HepG2 (cell line): ENCODE results near the gene PLA2G12B. TPM values are rescaled to one million over a fixed set of nuclear protein-coding genes. Genes with fewer than 3 reads are reported as not detected.
A peak's percentile ranks its signal among the peaks of the same experiment; 100 is the strongest.

Source experiments
- ASH2L ChIP-seq: fragments of 300-600, 200-600 bp; sonication (generic); IDR thresholded peaks from 2 replicates; pipeline ENCODE4 v1.7.0; 2017; ENCODE audit warnings: low read depth, mild to moderate bottlenecking, moderate library complexity, mixed read lengths, low read length; ENCODE audit not compliant: insufficient read length
- BRD4 ChIP-seq: sonication (generic); formaldehyde crosslinking; IDR thresholded peaks from 2 replicates; pipeline ENCODE4 v1.4.0; 2020; ENCODE audit warnings: missing genetic modification reagents
- CAMTA2 ChIP-seq: sonication (generic); formaldehyde crosslinking; IDR thresholded peaks from 2 replicates; pipeline ENCODE4 v1.4.0; 2020; ENCODE audit warnings: mild to moderate bottlenecking, missing genetic modification reagents, borderline replicate concordance
- CBFB ChIP-seq: sonication (generic); formaldehyde crosslinking; IDR thresholded peaks from 2 replicates; pipeline ENCODE4 v1.4.0; 2020; ENCODE audit warnings: missing genetic modification reagents
- FOXC1 ChIP-seq: sonication (generic); formaldehyde crosslinking; IDR thresholded peaks from 2 replicates; pipeline ENCODE4 v1.8.0; 2022; ENCODE audit warnings: mild to moderate bottlenecking, missing genetic modification reagents, borderline replicate concordance
- GABPB1 ChIP-seq: IDR thresholded peaks from 2 replicates; pipeline ENCODE4 v1.6.1; 2016; ENCODE audit warnings: mild to moderate bottlenecking, missing genetic modification reagents, moderate library complexity, missing compliant biosample characterization
- HNF4A ChIP-seq: sonication (generic); formaldehyde crosslinking; IDR thresholded peaks from 2 replicates; pipeline ENCODE4 v1.4.0; 2020; ENCODE audit warnings: missing genetic modification reagents
- HNRNPH1 ChIP-seq: fragments of 200-400 bp; formaldehyde crosslinking; optimal IDR thresholded peaks from 2 replicates; pipeline ENCODE3; 2017; ENCODE audit warnings: mild to moderate bottlenecking, low read depth, low read length
- KDM3A ChIP-seq: IDR thresholded peaks from 2 replicates; pipeline ENCODE4 v1.6.1; 2018; ENCODE audit warnings: low read depth, missing compliant biosample characterization
- KLF13 ChIP-seq: sonication (generic); formaldehyde crosslinking; IDR thresholded peaks from 2 replicates; pipeline ENCODE4 v1.4.0; 2020; ENCODE audit warnings: mild to moderate bottlenecking, missing genetic modification reagents
- NFYC ChIP-seq: IDR thresholded peaks from 2 replicates; pipeline ENCODE4 v1.6.1; 2016; ENCODE audit warnings: missing genetic modification reagents, missing compliant biosample characterization
- SP140L ChIP-seq: sonication (generic); formaldehyde crosslinking; IDR thresholded peaks from 2 replicates; pipeline ENCODE4 v1.4.0; 2020; ENCODE audit warnings: missing genetic modification reagents, borderline replicate concordance
- SYNCRIP ChIP-seq: fragments of 200-400 bp; formaldehyde crosslinking; IDR thresholded peaks from 2 replicates; pipeline ENCODE4 v1.6.1; 2018; ENCODE audit warnings: mild to moderate bottlenecking, low read depth, low read length; ENCODE audit not compliant: insufficient read depth
- ZC3H13 ChIP-seq: sonication (generic); formaldehyde crosslinking; IDR thresholded peaks from 2 replicates; pipeline ENCODE4 v1.8.1; 2023; ENCODE audit warnings: mild to moderate bottlenecking, missing genetic modification reagents, moderate library complexity
- ZNF567 ChIP-seq: sonication (generic); formaldehyde crosslinking; IDR thresholded peaks from 2 replicates; pipeline ENCODE4 v1.8.1; 2023; ENCODE audit warnings: mild to moderate bottlenecking, missing genetic modification reagents, borderline replicate concordance
- ZNF616 ChIP-seq: sonication (generic); formaldehyde crosslinking; IDR thresholded peaks from 2 replicates; pipeline ENCODE4 v1.5.0; 2020; ENCODE audit warnings: low read depth, mild to moderate bottlenecking, missing genetic modification reagents
- ZNF672 ChIP-seq: sonication (generic); formaldehyde crosslinking; IDR thresholded peaks from 2 replicates; pipeline ENCODE4 v1.8.1; 2022; ENCODE audit warnings: missing genetic modification reagents
- ZNF761 ChIP-seq: sonication (generic); formaldehyde crosslinking; conservative IDR thresholded peaks from 2 replicates; pipeline ENCODE4 v1.4.0; 2020; ENCODE audit warnings: mild to moderate bottlenecking, missing genetic modification reagents
- ZNF891 ChIP-seq: sonication (generic); formaldehyde crosslinking; IDR thresholded peaks from 2 replicates; pipeline ENCODE4 v1.5.0; 2020; ENCODE audit warnings: mild to moderate bottlenecking, missing genetic modification reagents
- polyA plus RNA-seq, 8 experiments: library from polyadenylated mRNA; depleted of rRNA in 3 of 8; stranded (reverse) in 7 of 8; unstranded in 1 of 8; fragments of >200 nt; fragmentation: Illumina TruSeq in 4 of 8; extraction: Trizol in 4 of 8; gene quantifications; 2 replicates each; pipeline versions ENCODE4 v1.2.1 to v1.2.3, GENCODE V29; 2011 to 2016; ENCODE audit warnings: low read depth in 4 of 8, missing spikeins in 1 of 8, mixed read lengths in 1 of 8; ENCODE audit not compliant: insufficient read depth in 1 of 8
- total RNA-seq, 5 experiments: library from RNA; depleted of rRNA; stranded (reverse); fragments of >200 nt; fragmentation: Illumina TruSeq; extraction: Trizol; gene quantifications; 2 replicates each; pipeline ENCODE4 v1.2.3, GENCODE V29; 2016; ENCODE audit warnings: low read depth in 1 of 5
- TF ChIP-seq, protein P1 (sequence below): sonication (generic); formaldehyde crosslinking; IDR thresholded peaks from 2 replicates; pipeline ENCODE4 v1.8.0; 2022; ENCODE audit warnings: low read depth, missing genetic modification reagents
- TF ChIP-seq, protein P2 (sequence below): sonication (generic); formaldehyde crosslinking; IDR thresholded peaks from 2 replicates; pipeline ENCODE4 v1.5.0; 2020; ENCODE audit warnings: mild to moderate bottlenecking, missing genetic modification reagents
- TF ChIP-seq, protein P3 (sequence below): sonication (generic); formaldehyde crosslinking; IDR thresholded peaks from 2 replicates; pipeline ENCODE4 v1.8.0; 2022; ENCODE audit warnings: missing genetic modification reagents, mild to moderate bottlenecking, inconsistent platforms, borderline replicate concordance
- TF ChIP-seq, protein P4 (sequence below): fragments of 450-650 bp; IDR thresholded peaks from 2 replicates; pipeline ENCODE4 v1.6.1; 2017
- TF ChIP-seq, protein P5 (sequence below): IDR thresholded peaks from 2 replicates; pipeline ENCODE4 v1.6.1; 2016

The PLA2G12B gene
- total and polyA plus RNA-seq, 2 of the 13 experiments (the other 11 are each of a cell fraction or from before 2014, with no cell fraction given), result 7.7 to 38.0 TPM

GRCh38 chr10:72954596-72955554, at the start of gene PLA2G12B (continued):
- TF ChIP-seq KLF13 (CRISPR knock-in tag), result no peak
- TF ChIP-seq HNRNPH1, result no peak
- TF ChIP-seq GABPB1 (CRISPR knock-in tag), result no peak
- TF ChIP-seq ZNF672, result no peak
- TF ChIP-seq ZNF891 (CRISPR knock-in tag), result no peak
- TF ChIP-seq, protein P1, sequence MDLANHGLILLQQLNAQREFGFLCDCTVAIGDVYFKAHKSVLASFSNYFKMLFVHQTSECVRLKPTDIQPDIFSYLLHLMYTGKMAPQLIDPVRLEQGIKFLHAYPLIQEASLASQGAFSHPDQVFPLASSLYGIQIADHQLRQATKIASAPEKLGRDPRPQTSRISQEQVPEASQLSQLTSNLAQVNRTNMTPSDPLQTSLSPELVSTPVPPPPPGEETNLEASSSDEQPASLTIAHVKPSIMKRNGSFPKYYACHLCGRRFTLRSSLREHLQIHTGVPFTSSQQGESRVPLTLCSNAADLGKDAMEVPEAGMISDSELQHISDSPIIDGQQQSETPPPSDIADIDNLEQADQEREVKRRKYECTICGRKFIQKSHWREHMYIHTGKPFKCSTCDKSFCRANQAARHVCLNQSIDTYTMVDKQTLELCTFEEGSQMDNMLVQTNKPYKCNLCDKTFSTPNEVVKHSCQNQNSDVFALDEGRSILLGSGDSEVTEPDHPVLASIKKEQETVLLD, result no peak
- no peak for TF ChIP-seq SYNCRIP
- TF ChIP-seq CAMTA2 (CRISPR knock-in tag), result no peak
- TF ChIP-seq, protein P2, sequence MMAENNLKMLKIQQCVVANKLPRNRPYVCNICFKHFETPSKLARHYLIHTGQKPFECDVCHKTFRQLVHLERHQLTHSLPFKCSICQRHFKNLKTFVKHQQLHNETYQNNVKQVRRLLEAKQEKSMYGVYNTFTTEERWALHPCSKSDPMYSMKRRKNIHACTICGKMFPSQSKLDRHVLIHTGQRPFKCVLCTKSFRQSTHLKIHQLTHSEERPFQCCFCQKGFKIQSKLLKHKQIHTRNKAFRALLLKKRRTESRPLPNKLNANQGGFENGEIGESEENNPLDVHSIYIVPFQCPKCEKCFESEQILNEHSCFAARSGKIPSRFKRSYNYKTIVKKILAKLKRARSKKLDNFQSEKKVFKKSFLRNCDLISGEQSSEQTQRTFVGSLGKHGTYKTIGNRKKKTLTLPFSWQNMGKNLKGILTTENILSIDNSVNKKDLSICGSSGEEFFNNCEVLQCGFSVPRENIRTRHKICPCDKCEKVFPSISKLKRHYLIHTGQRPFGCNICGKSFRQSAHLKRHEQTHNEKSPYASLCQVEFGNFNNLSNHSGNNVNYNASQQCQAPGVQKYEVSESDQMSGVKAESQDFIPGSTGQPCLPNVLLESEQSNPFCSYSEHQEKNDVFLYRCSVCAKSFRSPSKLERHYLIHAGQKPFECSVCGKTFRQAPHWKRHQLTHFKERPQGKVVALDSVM (CRISPR knock-in tag), result no peak
- TF ChIP-seq ASH2L, result peak; percentile 34
- no peak for TF ChIP-seq ZNF567 (CRISPR knock-in tag)
- no peak for TF ChIP-seq KDM3A
- TF ChIP-seq BRD4 (CRISPR knock-in tag), result no peak
- TF ChIP-seq SP140L (CRISPR knock-in tag), result no peak
- TF ChIP-seq ZNF761, result no peak
- no peak for TF ChIP-seq FOXC1 (CRISPR knock-in tag)
- no peak for TF ChIP-seq ZNF616 (CRISPR knock-in tag)
- TF ChIP-seq, protein P3, sequence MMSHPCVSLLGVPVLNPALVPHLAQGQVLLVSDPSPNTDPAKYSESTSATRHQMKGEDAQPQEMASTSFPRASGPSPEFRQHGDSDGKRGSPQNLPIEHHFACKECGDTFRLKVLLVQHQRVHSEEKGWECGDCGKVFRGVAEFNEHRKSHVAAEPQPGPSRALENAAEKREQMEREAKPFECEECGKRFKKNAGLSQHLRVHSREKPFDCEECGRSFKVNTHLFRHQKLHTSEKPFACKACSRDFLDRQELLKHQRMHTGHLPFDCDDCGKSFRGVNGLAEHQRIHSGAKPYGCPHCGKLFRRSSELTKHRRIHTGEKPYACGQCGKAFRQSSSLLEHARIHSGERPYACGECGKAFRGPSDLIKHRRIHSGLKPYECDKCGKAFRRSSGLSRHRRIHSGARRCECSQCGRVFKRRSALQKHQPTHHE, result no peak; the same call in 1 of the 2 replicates
- TF ChIP-seq CBFB, result no peak
- no peak for TF ChIP-seq NFYC
- TF ChIP-seq HNF4A, result peak; percentile 89
- TF ChIP-seq, protein P4, sequence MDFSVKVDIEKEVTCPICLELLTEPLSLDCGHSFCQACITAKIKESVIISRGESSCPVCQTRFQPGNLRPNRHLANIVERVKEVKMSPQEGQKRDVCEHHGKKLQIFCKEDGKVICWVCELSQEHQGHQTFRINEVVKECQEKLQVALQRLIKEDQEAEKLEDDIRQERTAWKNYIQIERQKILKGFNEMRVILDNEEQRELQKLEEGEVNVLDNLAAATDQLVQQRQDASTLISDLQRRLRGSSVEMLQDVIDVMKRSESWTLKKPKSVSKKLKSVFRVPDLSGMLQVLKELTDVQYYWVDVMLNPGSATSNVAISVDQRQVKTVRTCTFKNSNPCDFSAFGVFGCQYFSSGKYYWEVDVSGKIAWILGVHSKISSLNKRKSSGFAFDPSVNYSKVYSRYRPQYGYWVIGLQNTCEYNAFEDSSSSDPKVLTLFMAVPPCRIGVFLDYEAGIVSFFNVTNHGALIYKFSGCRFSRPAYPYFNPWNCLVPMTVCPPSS, result no peak
- TF ChIP-seq ZC3H13 (CRISPR knock-in tag), result no peak
- TF ChIP-seq, protein P5, sequence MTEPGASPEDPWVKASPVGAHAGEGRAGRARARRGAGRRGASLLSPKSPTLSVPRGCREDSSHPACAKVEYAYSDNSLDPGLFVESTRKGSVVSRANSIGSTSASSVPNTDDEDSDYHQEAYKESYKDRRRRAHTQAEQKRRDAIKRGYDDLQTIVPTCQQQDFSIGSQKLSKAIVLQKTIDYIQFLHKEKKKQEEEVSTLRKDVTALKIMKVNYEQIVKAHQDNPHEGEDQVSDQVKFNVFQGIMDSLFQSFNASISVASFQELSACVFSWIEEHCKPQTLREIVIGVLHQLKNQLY (CRISPR knock-in tag), result no peak
